DOHH2 (cell line): ENCODE results near the gene CELF1.
"Not testable (repeated sequence)": the region's sequence is repeated elsewhere in the genome, so short reads cannot be mapped to it uniquely, and the experiment has no call there.

ENCODE experiments used
- H3F3A ChIP-seq: fragments of 200-600 bp; sonication (generic), shearing (Covaris generic); 2 replicates; pipeline ENCODE4 v1.6.0; 2016; ENCODE audit warnings: antibody characterized with exemption, mild to moderate bottlenecking; ENCODE audit not compliant: control insufficient read depth, insufficient read depth
- H3K27ac ChIP-seq: fragments of 200-600 bp; sonication (generic); 2 replicates; pipeline ENCODE4 v1.5.1; 2014; ENCODE audit warnings: low read depth, mild to moderate bottlenecking, low read length, moderate library complexity
- H3K27me3 ChIP-seq: fragments of 200-600 bp; sonication (generic); 2 replicates; pipeline ENCODE4 v1.6.1; 2014; ENCODE audit warnings: mild to moderate bottlenecking, low read length, mixed read lengths; ENCODE audit not compliant: control insufficient read depth
- H3K36me3 ChIP-seq: fragments of 200-600 bp; sonication (generic); 2 replicates; pipeline ENCODE4 v1.6.1; 2014; ENCODE audit warnings: mild to moderate bottlenecking, low read length, moderate library complexity, mixed read lengths; ENCODE audit not compliant: control insufficient read depth
- H3K4me1 ChIP-seq: fragments of 200-600 bp; sonication (generic); 2 replicates; pipeline ENCODE4 v1.6.1; 2014; ENCODE audit warnings: mild to moderate bottlenecking, low read length, mixed read lengths; ENCODE audit not compliant: control insufficient read depth
- H3K4me2 ChIP-seq: fragments of 200-600 bp; sonication (generic); 2 replicates; pipeline ENCODE4 v1.6.0; 2014; ENCODE audit warnings: mild to moderate bottlenecking, low read length, moderate library complexity
- H3K4me3 ChIP-seq: fragments of 200-600 bp; sonication (generic); 2 replicates; pipeline ENCODE4 v1.5.1; 2014; ENCODE audit warnings: mild to moderate bottlenecking, low read length, mixed read lengths
- H3K79me2 ChIP-seq: fragments of 200-600 bp; sonication (generic); 2 replicates; pipeline ENCODE4 v1.6.1; 2014; ENCODE audit warnings: mild to moderate bottlenecking, low read length, mixed read lengths; ENCODE audit not compliant: control insufficient read depth
- H3K9me2 ChIP-seq: fragments of 200-600 bp; sonication (generic); replicated peaks from 2 replicates; pipeline ENCODE4 v1.6.1; 2014; ENCODE audit warnings: mild to moderate bottlenecking, low read length, mixed read lengths; ENCODE audit not compliant: control insufficient read depth
- H3K9me3 ChIP-seq: fragments of 200-600 bp; sonication (generic); 2 replicates; pipeline ENCODE4 v1.6.1; 2014; ENCODE audit warnings: antibody characterized with exemption, low read length, mixed read lengths; ENCODE audit not compliant: control insufficient read depth, insufficient read depth
- H4K20me1 ChIP-seq: fragments of 200-600 bp; sonication (generic); 2 replicates; pipeline ENCODE4 v1.6.0; 2014; ENCODE audit warnings: low read depth, mild to moderate bottlenecking, antibody characterized with exemption, low read length, moderate library complexity; ENCODE audit not compliant: control insufficient read depth, insufficient read depth
- EZH2phosphoT487 ChIP-seq: fragments of 200-600 bp; sonication (generic); IDR thresholded peaks from 2 replicates; pipeline ENCODE4 v1.6.1; 2017; ENCODE audit warnings: borderline replicate concordance, mild to moderate bottlenecking, antibody characterized with exemption, low read length, moderate library complexity, mixed read lengths
- TF ChIP-seq, protein P1 (sequence below): fragments of 200-600 bp; sonication (generic); IDR thresholded peaks from one replicate; pipeline ENCODE4 v1.5.1; 2014; ENCODE audit warnings: antibody characterized with exemption, mild to moderate bottlenecking, low read depth, low read length; ENCODE audit not compliant: poor library complexity, severe bottlenecking

Gene CELF1

DNA sequence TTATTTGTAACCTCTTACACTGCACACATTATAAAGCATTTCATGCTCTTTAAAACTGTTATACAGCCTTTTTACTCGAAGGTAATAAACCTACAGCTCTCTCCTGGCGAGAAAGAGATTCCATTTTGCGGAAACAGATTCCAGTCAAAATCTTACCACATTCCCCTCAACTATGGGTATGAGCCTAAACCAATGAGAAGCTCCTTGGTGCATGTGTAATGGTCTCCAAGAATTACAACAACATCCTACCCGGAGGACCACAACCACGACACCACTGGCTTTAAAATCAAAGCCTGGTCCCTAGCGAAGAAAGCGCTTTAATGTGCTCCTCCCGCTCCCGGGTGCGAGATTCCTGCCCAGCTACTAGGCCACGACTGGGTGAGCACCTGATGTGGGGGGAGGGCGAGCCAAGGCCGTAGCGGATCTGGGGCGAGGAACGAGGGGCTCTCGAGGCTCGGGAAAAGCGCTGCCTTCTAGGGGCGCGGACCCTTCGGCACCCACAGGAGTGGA is 821 bp downstream of the CELF1 start:
- Histone ChIP-seq H3K9me3 (no peaks in the 10 kb centered on the region), H3K79me2 (peaks cover 63% of the 10 kb centered on the region), H3K9me2 (no peaks in the 10 kb centered on the region), H4K20me1 (peaks cover 24% of the 10 kb centered on the region), H3K4me3 (peak overlapping the region; percentile 94), H3K4me1 (peaks cover 26% of the 10 kb centered on the region), H3K27ac (peak overlapping the region; percentile 69), H3F3A (peaks cover 11% of the 10 kb centered on the region; the same call in 1 of the 2 replicates), H3K36me3 (peaks cover 50% of the 10 kb centered on the region), H3K27me3 (no peaks in the 10 kb centered on the region), H3K4me2 (peak overlapping the region; percentile 100)
- TF ChIP-seq EZH2phosphoT487 = no peak
- TF ChIP-seq, protein P1, sequence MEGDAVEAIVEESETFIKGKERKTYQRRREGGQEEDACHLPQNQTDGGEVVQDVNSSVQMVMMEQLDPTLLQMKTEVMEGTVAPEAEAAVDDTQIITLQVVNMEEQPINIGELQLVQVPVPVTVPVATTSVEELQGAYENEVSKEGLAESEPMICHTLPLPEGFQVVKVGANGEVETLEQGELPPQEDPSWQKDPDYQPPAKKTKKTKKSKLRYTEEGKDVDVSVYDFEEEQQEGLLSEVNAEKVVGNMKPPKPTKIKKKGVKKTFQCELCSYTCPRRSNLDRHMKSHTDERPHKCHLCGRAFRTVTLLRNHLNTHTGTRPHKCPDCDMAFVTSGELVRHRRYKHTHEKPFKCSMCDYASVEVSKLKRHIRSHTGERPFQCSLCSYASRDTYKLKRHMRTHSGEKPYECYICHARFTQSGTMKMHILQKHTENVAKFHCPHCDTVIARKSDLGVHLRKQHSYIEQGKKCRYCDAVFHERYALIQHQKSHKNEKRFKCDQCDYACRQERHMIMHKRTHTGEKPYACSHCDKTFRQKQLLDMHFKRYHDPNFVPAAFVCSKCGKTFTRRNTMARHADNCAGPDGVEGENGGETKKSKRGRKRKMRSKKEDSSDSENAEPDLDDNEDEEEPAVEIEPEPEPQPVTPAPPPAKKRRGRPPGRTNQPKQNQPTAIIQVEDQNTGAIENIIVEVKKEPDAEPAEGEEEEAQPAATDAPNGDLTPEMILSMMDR = no peak

DNA sequence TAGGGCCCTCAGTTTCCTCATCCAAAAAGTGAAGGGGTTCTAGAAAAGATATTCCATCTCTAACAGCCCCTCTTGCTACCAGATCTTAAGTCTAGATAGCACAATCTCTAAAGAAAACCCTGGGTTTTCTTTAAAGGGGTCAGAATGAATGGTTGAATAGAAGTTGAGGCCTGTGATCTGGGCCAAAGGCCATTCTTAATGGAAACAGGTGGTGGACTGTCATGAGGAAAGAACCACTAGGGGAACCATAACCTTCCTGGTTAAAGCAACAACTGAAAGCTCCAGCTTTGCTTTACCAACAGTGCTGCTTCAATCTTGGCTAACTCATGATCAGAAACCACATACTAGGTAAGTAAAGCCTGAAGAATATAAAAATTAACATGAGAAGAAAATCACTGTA is 1.8 kb downstream of the CELF1 start:
- TF ChIP-seq, protein P1 = peak; percentile 59
- no peak for TF ChIP-seq EZH2phosphoT487
- H3K4me2 ChIP-seq = peak overlapping the region; percentile 100
- H3K27ac ChIP-seq = 0 out of 2 replicates have a peak overlapping the region, but pooled peaks have one; percentile 18
- peak overlapping the region; percentile 94 for H3K4me3 ChIP-seq
- peaks cover 73% of the 10 kb centered on the region for H3K79me2 ChIP-seq
- H3K9me2 ChIP-seq = no peaks in the 10 kb centered on the region
- peaks cover 26% of the 10 kb centered on the region for H3K4me1 ChIP-seq
- H3F3A ChIP-seq = peaks cover 10% of the 10 kb centered on the region; the same call in 1 of the 2 replicates
- H3K27me3 ChIP-seq = no peaks in the 10 kb centered on the region
- H3K36me3 ChIP-seq = peaks cover 57% of the 10 kb centered on the region
- no peaks in the 10 kb centered on the region for H3K9me3 ChIP-seq
- peaks cover 24% of the 10 kb centered on the region for H4K20me1 ChIP-seq

DNA sequence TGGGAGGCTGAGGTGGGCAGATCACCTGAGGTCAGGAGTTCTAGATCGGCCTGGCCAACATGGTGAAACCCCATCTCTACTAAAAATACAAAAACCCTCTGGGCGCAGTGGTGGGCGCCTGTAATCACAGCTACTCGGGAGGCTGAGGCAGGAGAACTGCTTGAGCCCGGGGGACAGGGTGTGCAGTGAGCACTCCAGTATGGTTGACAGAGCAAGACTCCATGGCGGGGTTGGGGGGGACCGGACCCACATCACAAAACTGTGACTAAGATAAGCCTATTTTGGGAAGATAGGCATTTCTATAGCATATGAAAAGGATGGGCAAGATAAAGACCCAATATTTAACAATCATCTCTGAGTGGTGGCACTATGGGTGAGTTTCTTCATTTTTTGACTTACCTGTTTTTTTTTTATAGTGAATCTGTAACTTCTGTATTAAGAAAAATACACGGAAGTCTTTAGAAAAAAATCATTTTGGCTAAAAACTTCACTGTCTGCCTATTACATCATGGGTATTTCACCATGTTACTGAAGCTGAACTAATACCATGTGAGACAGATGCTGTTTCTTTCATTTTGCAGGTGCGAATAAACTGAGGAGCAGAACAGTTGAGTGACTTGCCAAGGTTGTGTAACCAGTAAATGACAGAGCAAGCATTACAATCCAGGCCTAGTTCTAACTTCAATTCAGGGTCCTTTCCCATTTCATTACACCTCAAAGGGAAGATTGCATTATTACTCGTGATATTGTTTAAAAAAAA is 2.5 kb downstream of the CELF1 start:
- Histone ChIP-seq H3K9me3 (no peaks in the 10 kb centered on the region), H3K79me2 (peaks cover 80% of the 10 kb centered on the region), H3F3A (peaks cover 7% of the 10 kb centered on the region; the same call in 1 of the 2 replicates), H3K4me3 (peak overlapping the region; percentile 94), H4K20me1 (peaks cover 24% of the 10 kb centered on the region), H3K36me3 (peaks cover 58% of the 10 kb centered on the region), H3K4me2 (peak overlapping the region; percentile 100), H3K27me3 (no peaks in the 10 kb centered on the region), H3K9me2 (no peaks in the 10 kb centered on the region), H3K4me1 (peaks cover 26% of the 10 kb centered on the region), H3K27ac (0 out of 2 replicates have a peak overlapping the region, but pooled peaks have one; percentile 18)
- TF ChIP-seq, protein P1 = no peak
- no peak for TF ChIP-seq EZH2phosphoT487

DNA sequence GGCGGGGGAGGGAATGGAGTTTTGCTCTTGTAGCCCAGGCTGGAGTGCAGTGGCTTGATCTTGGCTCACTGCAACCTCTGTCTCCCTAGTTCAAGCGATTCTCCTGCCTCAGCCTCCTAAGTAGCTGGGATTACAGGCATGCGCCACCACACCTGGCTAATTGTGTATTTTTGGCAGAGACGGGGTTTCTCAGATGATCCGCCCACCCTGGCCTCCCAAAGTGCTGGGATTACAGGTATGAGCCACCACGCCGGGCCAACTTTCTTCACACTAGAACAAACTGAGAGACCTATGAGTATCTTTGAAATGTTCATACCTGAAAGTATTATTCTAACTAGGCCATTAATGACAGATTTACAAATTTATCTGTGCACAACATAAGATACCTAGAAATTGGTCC is 6.7 kb downstream of the CELF1 start:
- not testable (repeated sequence) for H3K9me2 ChIP-seq, H3K4me3 ChIP-seq, H3K9me3 ChIP-seq, H3F3A ChIP-seq, H3K4me2 ChIP-seq, H3K27ac ChIP-seq, H3K27me3 ChIP-seq
- peaks cover 41% of the 10 kb centered on the region for H4K20me1 ChIP-seq
- peaks cover 35% of the 10 kb centered on the region for H3K4me1 ChIP-seq
- peaks cover 100% of the 10 kb centered on the region for H3K79me2 ChIP-seq
- H3K36me3 ChIP-seq = peaks cover 58% of the 10 kb centered on the region
